ENCODE measurements around the gene ANK2.

- no peak for TF ChIP-seq GATA2 (IDR thresholded peaks at IDR 0.05; ENCODE audit: low read depth, low read length)
- no peak for TF ChIP-seq GATA3 (IDR thresholded peaks at IDR 0.05; ENCODE audit: low read depth, low read length)
Observed at GRCh38 chr4:113423631-113424030, 374.2 kb downstream of the ANK2 start.
